DND-41 (cell line): ENCODE data around the gene TAS1R3.

ENCODE experiments used
- ATAC-seq: fragments of 200-7000 bp; cut with Tn5 transposase; 3 replicates; pipeline ENCODE4 v1.9.1; 2021; ENCODE audit warnings: low read depth; ENCODE audit not compliant: insufficient read depth
- DNase-seq: peaks from one replicate; pipeline ENCODE4 v3.0.0-alpha.2; 2020
- H2AFZ ChIP-seq: 2 replicates; pipeline ENCODE4 v1.6.0; 2012; ENCODE audit warnings: low read depth, low read length
- H3K27ac ChIP-seq: 2 replicates; pipeline ENCODE4 v1.5.1; 2012; ENCODE audit warnings: low read length, inconsistent platforms
- H3K27me3 ChIP-seq: fragments of 200-600 bp; sonication (generic); 2 replicates; pipeline ENCODE4 v1.6.0; 2012; ENCODE audit warnings: low read length, mild to moderate bottlenecking, inconsistent platforms; ENCODE audit not compliant: insufficient read depth, poor library complexity
- H3K36me3 ChIP-seq: 2 replicates; pipeline ENCODE4 v1.5.1; 2012; ENCODE audit warnings: low read length, inconsistent platforms; ENCODE audit not compliant: insufficient read depth
- H3K4me1 ChIP-seq: 2 replicates; pipeline ENCODE4 v1.5.1; 2012; ENCODE audit warnings: mild to moderate bottlenecking, low read length; ENCODE audit not compliant: insufficient read depth
- H3K4me2 ChIP-seq: 2 replicates; pipeline ENCODE4 v1.6.0; 2012; ENCODE audit warnings: mild to moderate bottlenecking, moderate library complexity, low read length, inconsistent platforms; ENCODE audit not compliant: insufficient read depth
- H3K4me3 ChIP-seq, 2 experiments: fragments of 200-600 bp in 1 of 2; shearing (Covaris generic) in 1 of 2; 2 replicates each; pipeline ENCODE4 v1.5.1; 2012 to 2016; ENCODE audit warnings: inconsistent platforms in 2 of 2, low read length in 2 of 2, mild to moderate bottlenecking in 2 of 2, low read depth in 1 of 2, moderate library complexity in 1 of 2
- H3K79me2 ChIP-seq: 2 replicates; pipeline ENCODE4 v1.6.0; 2012; ENCODE audit warnings: low read length, inconsistent platforms; ENCODE audit not compliant: insufficient read depth
- H3K9ac ChIP-seq: 2 replicates; pipeline ENCODE4 v1.6.0; 2012; ENCODE audit warnings: low read depth, mild to moderate bottlenecking, inconsistent platforms, low read length, moderate library complexity
- H3K9me3 ChIP-seq: 2 replicates; pipeline ENCODE4 v1.5.1; 2012; ENCODE audit warnings: low read length, moderate library complexity, mild to moderate bottlenecking, inconsistent platforms; ENCODE audit not compliant: insufficient read depth, severe bottlenecking
- H4K20me1 ChIP-seq: 2 replicates; pipeline ENCODE4 v1.6.0; 2012; ENCODE audit warnings: low read length; ENCODE audit not compliant: insufficient read depth
- CTCF ChIP-seq: IDR thresholded peaks from 2 replicates; pipeline ENCODE4 v1.5.1; 2012; ENCODE audit warnings: borderline replicate concordance, low read length, moderate library complexity, mild to moderate bottlenecking; ENCODE audit not compliant: poor library complexity, severe bottlenecking; ENCODE audit errors: extremely low read depth
- EZH2 ChIP-seq: IDR thresholded peaks from 3 replicates; pipeline ENCODE4 v1.6.1; 2012; ENCODE audit warnings: borderline replicate concordance, low read depth, mild to moderate bottlenecking, moderate library complexity, low read length, inconsistent platforms; ENCODE audit not compliant: severe bottlenecking

Gene TAS1R3

DNA sequence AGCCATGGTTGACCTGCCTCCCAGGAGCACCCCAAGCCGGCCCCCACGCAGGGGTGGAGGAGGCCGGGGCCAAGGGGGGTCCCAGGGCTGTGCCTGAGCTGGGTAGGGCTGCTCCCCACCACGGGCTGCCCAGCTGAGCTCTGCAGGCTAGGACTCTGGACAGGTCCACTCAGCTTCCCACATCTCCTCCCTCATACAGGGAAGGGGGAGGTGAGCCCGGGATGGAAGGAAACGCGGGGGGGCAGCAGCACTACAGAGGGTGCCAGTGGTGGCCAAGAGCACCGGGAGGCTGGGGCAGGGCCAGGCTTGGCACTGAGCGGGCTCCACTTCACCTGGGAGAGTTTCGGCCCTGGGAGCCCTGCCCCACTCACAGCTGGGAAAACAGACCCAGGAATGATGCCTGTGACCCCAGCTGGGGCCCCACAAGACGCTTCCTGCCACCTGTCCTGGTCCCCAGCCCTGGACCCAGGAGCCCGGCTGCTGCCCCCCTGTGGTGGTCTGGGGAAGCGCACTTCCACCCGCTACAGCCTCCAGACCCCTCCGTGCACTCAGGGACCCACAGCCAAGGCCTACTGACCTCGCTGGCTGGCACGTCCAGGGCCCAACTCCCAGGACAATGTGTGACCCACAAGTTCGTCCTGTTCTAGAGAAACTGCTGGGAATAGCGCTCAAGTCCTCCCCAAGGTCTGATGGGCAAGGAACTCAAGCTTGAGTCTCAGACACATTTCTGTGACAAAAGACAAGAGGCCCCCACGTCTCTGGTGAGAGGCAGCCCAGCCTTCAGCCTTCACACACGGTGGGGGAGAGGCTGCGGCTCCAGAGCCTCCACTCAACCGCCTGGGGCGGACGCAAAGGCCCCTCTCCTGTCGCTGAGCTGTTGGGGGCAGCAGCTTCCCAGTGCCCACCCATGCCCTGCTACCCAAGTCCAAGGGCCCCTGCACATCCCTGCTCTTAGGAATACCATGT is 40.9 kb downstream of the TAS1R3 start:
- Histone ChIP-seq H2AFZ (no peak overlapping the region), H3K36me3 (peaks cover 28% of the 10 kb centered on the region), H4K20me1 (peaks cover 29% of the 10 kb centered on the region), H3K27me3 (no peaks in the 10 kb centered on the region), H3K9me3 (peaks cover 3% of the 10 kb centered on the region), H3K4me2 (peak overlapping the region; percentile 50), H3K4me1 (peaks cover 44% of the 10 kb centered on the region), H3K9ac (no peak overlapping the region), H3K79me2 (peaks cover 30% of the 10 kb centered on the region), H3K27ac (peak overlapping the region; percentile 56), H3K4me3 (no peak overlapping the region)
- ATAC-seq (peak; percentile 36), DNase-seq (peak; percentile 77)
- TF ChIP-seq CTCF (peak; percentile 94), EZH2 (no peak)

GRCh38 chr1:1373051-1373814 is 42.2 kb downstream of the TAS1R3 start:
- peak overlapping the region; percentile 100 for H3K9ac ChIP-seq
- H2AFZ ChIP-seq: no peak overlapping the region
- H3K4me3 ChIP-seq: peak overlapping the region in 1 of 2 experiments; percentile 94; a peak in 3 of 4 replicates

DNA sequence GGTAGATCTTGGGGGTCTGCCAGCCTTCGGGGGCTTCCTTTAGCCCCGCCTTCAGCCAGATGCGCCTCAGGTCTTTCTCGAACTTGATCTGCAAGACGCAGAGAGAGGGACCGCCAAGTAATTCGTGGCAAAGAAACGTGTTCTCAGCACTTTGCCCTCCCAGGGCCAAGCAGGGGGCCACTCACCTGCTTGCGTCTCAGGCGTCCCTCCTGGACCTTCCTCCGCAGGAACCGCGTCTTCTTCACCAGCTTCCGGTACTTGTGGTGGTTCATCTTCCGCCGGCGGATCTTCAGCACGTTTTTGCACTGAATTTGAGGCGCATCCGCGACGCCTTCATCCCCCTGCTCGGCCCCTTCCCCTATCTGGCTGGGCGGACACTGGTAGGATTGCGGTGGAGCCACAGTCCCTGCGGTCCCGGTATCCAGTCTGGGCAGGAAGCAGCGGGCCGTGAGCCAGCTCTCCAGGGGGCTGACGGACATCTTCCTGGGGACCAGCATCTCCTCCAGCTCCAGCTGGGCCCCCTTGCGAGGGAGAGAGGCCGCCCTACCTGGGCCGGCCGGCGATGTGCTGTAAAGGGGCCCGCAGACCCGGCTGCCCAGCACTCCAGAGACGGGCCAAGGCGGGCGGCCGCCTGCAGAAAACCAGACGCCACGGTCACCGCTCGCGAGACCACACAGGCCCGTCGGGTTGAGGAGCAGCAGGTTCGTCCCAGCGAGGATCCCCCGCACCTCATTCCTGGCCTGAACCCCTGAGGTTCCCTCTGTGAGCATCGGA is 42.9 kb downstream of the TAS1R3 start:
- Histone ChIP-seq H3K79me2 (peaks cover 30% of the 10 kb centered on the region), H4K20me1 (peaks cover 29% of the 10 kb centered on the region), H3K36me3 (peaks cover 28% of the 10 kb centered on the region), H3K4me3 (peak overlapping the region; percentile 94 to 99; a peak in 3 of 4 replicates), H3K27me3 (no peaks in the 10 kb centered on the region), H3K9ac (peak overlapping the region; percentile 100), H3K9me3 (no peaks in the 10 kb centered on the region), H3K4me2 (peak overlapping the region; percentile 97), H3K4me1 (peaks cover 44% of the 10 kb centered on the region), H2AFZ (no peak overlapping the region), H3K27ac (peak overlapping the region; percentile 93)
- ATAC-seq (no peak), DNase-seq (no peak)
- TF ChIP-seq EZH2 (no peak), CTCF (no peak)

More at GRCh38 chr1:1373051-1373814, 42.2 kb downstream of the TAS1R3 start:
- Histone ChIP-seq H3K4me2 (peak overlapping the region; percentile 97), H3K9me3 (no peaks in the 10 kb centered on the region), H3K4me1 (peaks cover 44% of the 10 kb centered on the region), H4K20me1 (peaks cover 29% of the 10 kb centered on the region), H3K27ac (no peak overlapping the region), H3K79me2 (peaks cover 30% of the 10 kb centered on the region), H3K36me3 (peaks cover 28% of the 10 kb centered on the region), H3K27me3 (no peaks in the 10 kb centered on the region)
- ATAC-seq: no peak
- DNase-seq: no peak
- no peak for TF ChIP-seq CTCF
- TF ChIP-seq EZH2: no peak
